Liver (tissue), 9 donors: ENCODE results near the gene SMIM14. TPM values are rescaled to one million over a fixed set of nuclear protein-coding genes. Genes with fewer than 3 reads are reported as not detected.
"Not testable (repeated sequence)": the region's sequence is repeated elsewhere in the genome, so short reads cannot be mapped to it uniquely, and the experiment has no call there.

Experiments
- DNase-seq: peaks from one replicate; pipeline ENCODE4 v3.0.0-alpha.2; 2017; ENCODE audit warnings: low spot score
- H3K27ac ChIP-seq, 2 donors: one replicate each; pipeline ENCODE4 v1.7.0; 2013; ENCODE audit warnings: inconsistent platforms in 2 of 2, low read length in 2 of 2, control low read depth in 1 of 2, low read depth in 1 of 2, mild to moderate bottlenecking in 1 of 2
- H3K27me3 ChIP-seq, 4 donors: one replicate each; pipeline versions ENCODE4 v1.6.1 to v1.7.0; 2013; ENCODE audit warnings: low read length in 3 of 4, inconsistent platforms in 1 of 4, mild to moderate bottlenecking in 1 of 4, moderate library complexity in 1 of 4; ENCODE audit not compliant: control insufficient read depth in 4 of 4, insufficient read depth in 4 of 4
- H3K36me3 ChIP-seq, 4 donors: one replicate each; pipeline versions ENCODE4 v1.6.1 to v1.7.0; 2013; ENCODE audit warnings: low read length in 3 of 4, mild to moderate bottlenecking in 3 of 4, low read depth in 1 of 4, moderate library complexity in 1 of 4; ENCODE audit not compliant: control insufficient read depth in 4 of 4, insufficient read depth in 3 of 4
- H3K4me1 ChIP-seq, 4 donors: one replicate each; pipeline versions ENCODE4 v1.6.1 to v1.7.0; 2013; ENCODE audit warnings: low read length in 3 of 4, mild to moderate bottlenecking in 3 of 4, moderate library complexity in 1 of 4; ENCODE audit not compliant: control insufficient read depth in 4 of 4, insufficient read depth in 4 of 4
- H3K4me3 ChIP-seq, 3 donors: one replicate each; pipeline versions ENCODE4 v1.6.1 to v1.7.0; 2013; ENCODE audit warnings: low read length in 3 of 3, control low read depth in 1 of 3, low read depth in 1 of 3, mild to moderate bottlenecking in 1 of 3
- H3K9ac ChIP-seq, 2 donors: one replicate each; pipeline ENCODE4 v1.7.0; 2013; ENCODE audit warnings: low read length in 2 of 2, mild to moderate bottlenecking in 2 of 2, moderate library complexity in 2 of 2, control low read depth in 1 of 2, low read depth in 1 of 2
- H3K9me3 ChIP-seq, 4 donors: one replicate each; pipeline versions ENCODE4 v1.6.1 to v1.7.0; 2013; ENCODE audit warnings: low read length in 3 of 4; ENCODE audit not compliant: control insufficient read depth in 4 of 4
- CTCF ChIP-seq: fragments of 150-350 bp; IDR thresholded peaks from 2 replicates; pipeline ENCODE4 v1.5.1; 2017; ENCODE audit warnings: improper control_type of control experiment, low read depth, low read length; ENCODE audit not compliant: missing input control
- EGR1 ChIP-seq, 2 donors: IDR thresholded peaks; 2 replicates each; pipeline ENCODE4 v1.6.1; 2016 to 2018; ENCODE audit warnings: antibody characterized with exemption in 2 of 2, low read depth in 2 of 2
- FOXA1 ChIP-seq: IDR thresholded peaks from 2 replicates; pipeline ENCODE4 v1.6.1; 2016; ENCODE audit warnings: antibody characterized with exemption
- FOXA2 ChIP-seq: IDR thresholded peaks from 2 replicates; pipeline ENCODE4 v1.6.1; 2016; ENCODE audit warnings: antibody characterized with exemption
- GABPA ChIP-seq, 2 donors: IDR thresholded peaks in 1 of 2; conservative IDR thresholded peaks in 1 of 2; 2 replicates each; pipeline ENCODE4 v1.6.1; 2016; ENCODE audit warnings: antibody characterized with exemption in 2 of 2, mild to moderate bottlenecking in 1 of 2, moderate library complexity in 1 of 2
- HNF4A ChIP-seq, 2 donors: conservative IDR thresholded peaks; 2 replicates each; pipeline ENCODE4 v1.6.1; 2016; ENCODE audit warnings: antibody characterized with exemption in 2 of 2, mild to moderate bottlenecking in 2 of 2
- HNF4G ChIP-seq: IDR thresholded peaks from 2 replicates; pipeline ENCODE4 v1.6.1; 2016; ENCODE audit warnings: antibody characterized with exemption
- JUND ChIP-seq, 2 donors: IDR thresholded peaks; 2 replicates each; pipeline ENCODE4 v1.6.1; 2016; ENCODE audit warnings: antibody characterized with exemption in 2 of 2
- NR2F2 ChIP-seq: IDR thresholded peaks from 2 replicates; pipeline ENCODE4 v1.6.1; 2016; ENCODE audit warnings: antibody characterized with exemption
- RAD21 ChIP-seq, 2 donors: IDR thresholded peaks; 2 replicates each; pipeline ENCODE4 v1.6.1; 2016; ENCODE audit warnings: antibody characterized with exemption in 2 of 2, mild to moderate bottlenecking in 2 of 2
- REST ChIP-seq: IDR thresholded peaks from 2 replicates; pipeline ENCODE4 v1.6.1; 2016; ENCODE audit warnings: antibody characterized with exemption, mild to moderate bottlenecking
- RXRA ChIP-seq, 2 donors: IDR thresholded peaks; 2 replicates each; pipeline ENCODE4 v1.6.1; 2017 to 2018; ENCODE audit warnings: antibody characterized with exemption in 2 of 2, mild to moderate bottlenecking in 1 of 2
- SP1 ChIP-seq: IDR thresholded peaks from 2 replicates; pipeline ENCODE4 v1.6.1; 2018; ENCODE audit warnings: antibody characterized with exemption, mild to moderate bottlenecking
- TAF1 ChIP-seq: conservative IDR thresholded peaks from 2 replicates; pipeline ENCODE4 v1.6.1; 2016; ENCODE audit warnings: antibody characterized with exemption, mild to moderate bottlenecking
- YY1 ChIP-seq: IDR thresholded peaks from 2 replicates; pipeline ENCODE4 v1.6.1; 2016; ENCODE audit warnings: antibody characterized with exemption, mild to moderate bottlenecking
- WGBS: extraction: QIAGEN DNeasy Blood & Tissue Kit; methylation state at CpG from one replicate; pipeline ENCODE4 v1.1.7; 2013; 5-methylcytosine and 5-hydroxymethylcytosine counted together
- polyA plus RNA-seq, 2 donors: library from polyadenylated mRNA; stranded (reverse) in 1 of 2; unstranded in 1 of 2; fragments of 200-250 nt in 1 of 2; fragments of >200 nt in 1 of 2; fragmentation: Nextera tagmentation in 1 of 2; extraction: Ambion mirVana in 1 of 2; gene quantifications; one replicate each; pipeline versions ENCODE4 v1.2.1 to v1.2.3, GENCODE V29; 2013 to 2015
- total RNA-seq, 2 donors: library from RNA; depleted of rRNA; stranded (reverse); fragments of >200 nt; gene quantifications; one replicate each; pipeline ENCODE4 v1.2.3, GENCODE V29; 2014
- TF ChIP-seq, protein P1 (sequence below): IDR thresholded peaks from 2 replicates; pipeline ENCODE4 v1.6.1; 2016; ENCODE audit warnings: antibody characterized with exemption
- TF ChIP-seq, protein P2 (sequence below): IDR thresholded peaks from 2 replicates; pipeline ENCODE4 v1.6.1; 2016; ENCODE audit warnings: antibody characterized with exemption
- TF ChIP-seq, protein P3 (sequence below): IDR thresholded peaks from 2 replicates; pipeline ENCODE4 v1.6.1; 2016; ENCODE audit warnings: antibody characterized with exemption
- donor health status: healthy.
- donor health status: healthy.
- donor health status: healthy.
- donor health status: healthy.
- donor health status: healthy.

The SMIM14 gene
- total and polyA plus RNA-seq, 4 donors, result 21.1 to 311 (median 91.6) TPM

GRCh38 chr4:39616651-39617050 lies 22.0 kb downstream of the SMIM14 start (continued):
- TF ChIP-seq GABPA (IDR thresholded peaks at IDR 0.05 in 1 of 2, conservative IDR thresholded peaks at IDR 0.05 in 1 of 2) (no peak), JUND (IDR thresholded peaks at IDR 0.05) (no peak), HNF4G (no peak), TAF1 (no peak), YY1 (no peak), EGR1 (IDR thresholded peaks at IDR 0.05; ENCODE audit: low read depth in 2 of 2) (no peak), RAD21 (IDR thresholded peaks at IDR 0.05) (no peak)
- TF ChIP-seq, protein P1, sequence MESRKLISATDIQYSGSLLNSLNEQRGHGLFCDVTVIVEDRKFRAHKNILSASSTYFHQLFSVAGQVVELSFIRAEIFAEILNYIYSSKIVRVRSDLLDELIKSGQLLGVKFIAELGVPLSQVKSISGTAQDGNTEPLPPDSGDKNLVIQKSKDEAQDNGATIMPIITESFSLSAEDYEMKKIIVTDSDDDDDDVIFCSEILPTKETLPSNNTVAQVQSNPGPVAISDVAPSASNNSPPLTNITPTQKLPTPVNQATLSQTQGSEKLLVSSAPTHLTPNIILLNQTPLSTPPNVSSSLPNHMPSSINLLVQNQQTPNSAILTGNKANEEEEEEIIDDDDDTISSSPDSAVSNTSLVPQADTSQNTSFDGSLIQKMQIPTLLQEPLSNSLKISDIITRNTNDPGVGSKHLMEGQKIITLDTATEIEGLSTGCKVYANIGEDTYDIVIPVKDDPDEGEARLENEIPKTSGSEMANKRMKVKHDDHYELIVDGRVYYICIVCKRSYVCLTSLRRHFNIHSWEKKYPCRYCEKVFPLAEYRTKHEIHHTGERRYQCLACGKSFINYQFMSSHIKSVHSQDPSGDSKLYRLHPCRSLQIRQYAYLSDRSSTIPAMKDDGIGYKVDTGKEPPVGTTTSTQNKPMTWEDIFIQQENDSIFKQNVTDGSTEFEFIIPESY, result no peak
- TF ChIP-seq, protein P2, sequence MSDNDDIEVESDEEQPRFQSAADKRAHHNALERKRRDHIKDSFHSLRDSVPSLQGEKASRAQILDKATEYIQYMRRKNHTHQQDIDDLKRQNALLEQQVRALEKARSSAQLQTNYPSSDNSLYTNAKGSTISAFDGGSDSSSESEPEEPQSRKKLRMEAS, result no peak

- not testable (repeated sequence) for H3K4me1 ChIP-seq, H3K4me3 ChIP-seq, H3K27me3 ChIP-seq, H3K27ac ChIP-seq, H3K36me3 ChIP-seq, H3K9ac ChIP-seq, DNase-seq, H3K9me3 ChIP-seq
- WGBS, result 97% methylated on average over 6 of the region's 6 CpGs
Measured at GRCh38 chr4:39616112-39616511, 22.6 kb downstream of the SMIM14 start.

GRCh38 chr4:39614487-39615162 lies 24.0 kb downstream of the SMIM14 start:
- DNase-seq, result no peak
- Histone ChIP-seq H3K4me1 (peaks cover 0 to 6% (median 2%) of the 10 kb centered on the region in 4 donors), H3K36me3 (peaks cover 2 to 12% (median 5%) of the 10 kb centered on the region in 4 donors), H3K9ac (no peak overlapping the region), H3K4me3 (no peak overlapping the region), H3K9me3 (no peaks in the 10 kb centered on the region), H3K27ac (no peak overlapping the region), H3K27me3 (no peaks in the 10 kb centered on the region)
- WGBS, result 95% methylated on average over 3 of the region's 3 CpGs
- TF ChIP-seq, protein P2, result no peak
- TF ChIP-seq REST, result no peak
- no peak for TF ChIP-seq GABPA (IDR thresholded peaks at IDR 0.05 in 1 of 2, conservative IDR thresholded peaks at IDR 0.05 in 1 of 2)
- no peak for TF ChIP-seq NR2F2
- TF ChIP-seq, protein P1, result no peak
- TF ChIP-seq FOXA2, result no peak
- no peak for TF ChIP-seq HNF4G
- no peak for TF ChIP-seq HNF4A (conservative IDR thresholded peaks at IDR 0.05)
- no peak for TF ChIP-seq JUND (IDR thresholded peaks at IDR 0.05)
- no peak for TF ChIP-seq EGR1 (IDR thresholded peaks at IDR 0.05; ENCODE audit: low read depth in 2 of 2)
- no peak for TF ChIP-seq RXRA (IDR thresholded peaks at IDR 0.05)
- TF ChIP-seq CTCF, result no peak
- TF ChIP-seq, protein P3, sequence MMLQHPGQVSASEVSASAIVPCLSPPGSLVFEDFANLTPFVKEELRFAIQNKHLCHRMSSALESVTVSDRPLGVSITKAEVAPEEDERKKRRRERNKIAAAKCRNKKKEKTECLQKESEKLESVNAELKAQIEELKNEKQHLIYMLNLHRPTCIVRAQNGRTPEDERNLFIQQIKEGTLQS, result no peak
- TF ChIP-seq YY1, result no peak
- TF ChIP-seq SP1, result no peak
- TF ChIP-seq FOXA1, result no peak
- no peak for TF ChIP-seq RAD21 (IDR thresholded peaks at IDR 0.05)
